HG03097 (cell line): Measurements from ENCODE around the gene ASTN2.
A peak's percentile ranks its signal among the peaks of the same experiment; 100 is the strongest.
"Not testable (repeated sequence)": the region's sequence is repeated elsewhere in the genome, so short reads cannot be mapped to it uniquely, and the experiment has no call there.

Experiments
- ATAC-seq: cut with Tn5 transposase; IDR thresholded peaks from one replicate; pipeline ENCODE4 v1.9.1; 2021; ENCODE audit not compliant: unreplicated experiment, low FRiP score

ASTN2 gene

DNA sequence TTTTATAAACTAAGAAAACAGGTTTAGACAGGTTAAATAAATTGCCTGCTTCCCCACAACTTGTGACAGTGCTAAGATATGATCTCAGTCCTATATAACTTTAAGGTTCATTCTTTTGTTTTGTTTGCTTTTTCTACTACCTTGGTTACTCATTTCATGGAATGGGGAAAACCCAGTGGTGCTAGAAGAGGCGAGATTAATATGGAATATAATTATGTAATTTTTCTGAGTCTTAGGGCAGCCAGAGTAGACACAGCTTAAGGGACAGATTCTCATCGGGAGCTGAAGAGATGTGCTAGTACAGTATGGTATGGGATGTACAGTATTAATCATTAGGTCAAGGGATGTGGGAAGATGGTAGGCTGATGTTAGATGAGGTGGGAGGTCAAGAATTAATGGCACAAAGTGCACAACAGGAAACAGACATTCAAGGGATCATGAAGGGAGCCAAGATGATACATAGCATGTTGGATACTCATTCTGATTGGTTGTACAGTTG lies 721.6 kb downstream of the ASTN2 start:
- no peak for ATAC-seq

DNA sequence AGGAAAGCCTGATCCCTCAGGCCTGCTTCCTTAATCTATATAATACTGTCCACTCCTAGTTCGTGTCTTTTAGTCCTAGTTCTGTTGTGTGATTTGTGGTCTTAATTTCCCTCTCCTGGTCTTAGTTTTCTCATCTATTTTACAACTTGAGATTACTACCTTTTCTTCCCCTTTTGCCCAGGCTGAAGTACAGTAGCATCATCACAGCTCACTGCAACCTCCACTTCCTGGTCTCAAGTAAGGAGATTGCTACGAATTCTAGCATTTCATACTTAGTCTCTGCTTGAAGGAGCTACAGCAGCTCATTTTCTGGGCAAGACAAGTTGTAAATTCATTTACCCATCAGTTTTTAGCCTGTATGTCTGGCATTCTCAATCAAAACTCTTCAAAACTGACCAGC lies 722.2 kb downstream of the ASTN2 start:
- ATAC-seq, result no peak

DNA sequence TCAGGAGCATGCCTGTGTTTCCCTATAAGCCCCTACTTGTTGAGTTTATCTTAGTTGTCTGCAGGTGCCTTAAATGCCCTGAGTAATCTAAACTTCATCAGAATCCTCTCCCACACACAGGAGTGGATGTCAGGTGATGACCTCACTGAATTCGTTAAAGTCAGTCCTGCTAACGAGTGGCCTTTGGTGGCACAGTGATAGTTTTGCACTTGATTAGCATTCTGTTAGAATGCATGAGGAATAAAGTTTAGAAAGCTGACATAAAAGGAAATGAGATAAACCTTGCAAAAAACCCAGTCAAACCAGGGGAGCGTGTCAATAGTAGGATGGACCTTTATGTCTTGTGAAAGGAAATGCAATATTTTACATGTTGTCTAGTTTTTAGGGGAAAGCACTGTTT lies 723.2 kb downstream of the ASTN2 start:
- ATAC-seq, result no peak

DNA sequence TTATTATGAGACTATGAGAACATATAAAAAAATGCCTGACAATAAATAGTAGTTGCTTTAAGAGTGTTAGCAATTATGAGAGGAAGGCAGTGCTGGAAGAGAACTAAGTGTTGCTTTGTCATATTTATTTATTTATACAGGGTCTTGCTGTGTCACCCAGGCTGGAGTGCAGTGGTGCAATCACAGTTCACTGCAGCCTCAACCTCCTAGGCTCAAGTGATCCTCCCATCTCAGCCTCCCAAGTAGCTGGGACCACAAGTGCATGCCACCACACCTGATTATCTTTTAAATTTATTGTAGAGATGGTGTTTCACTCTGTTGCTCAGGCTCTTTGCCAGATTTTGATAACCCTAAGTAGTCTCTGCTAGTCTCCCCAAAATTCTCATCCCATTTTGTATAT lies 724.1 kb downstream of the ASTN2 start:
- ATAC-seq, result not testable (repeated sequence)

DNA sequence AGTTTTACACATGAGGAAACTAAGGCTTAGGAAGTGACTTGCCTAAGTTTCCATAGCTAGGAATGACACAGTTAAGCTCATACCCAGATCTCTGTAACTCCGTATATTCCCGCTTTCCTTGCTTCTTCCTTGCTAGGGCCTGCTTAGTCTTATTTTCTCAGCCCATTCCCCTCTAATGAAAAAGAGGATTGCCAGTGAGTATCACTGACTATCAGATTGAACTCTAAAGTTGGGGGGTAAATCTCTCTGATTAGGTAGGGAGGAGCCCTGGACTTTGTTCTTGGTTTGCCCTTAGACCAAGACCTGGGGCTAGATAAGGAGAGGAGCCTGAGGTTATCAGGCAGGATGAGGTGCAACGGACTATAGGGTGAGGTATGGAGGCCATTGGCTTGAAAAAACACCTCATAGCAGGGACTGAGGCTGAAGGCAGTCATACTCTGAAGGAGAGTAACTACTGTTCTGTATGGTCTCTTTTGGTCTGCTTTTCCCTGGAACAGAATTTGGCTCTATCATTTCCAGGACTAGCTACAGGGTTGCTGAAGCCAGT lies 725.3 kb downstream of the ASTN2 start:
- ATAC-seq, result no peak

DNA sequence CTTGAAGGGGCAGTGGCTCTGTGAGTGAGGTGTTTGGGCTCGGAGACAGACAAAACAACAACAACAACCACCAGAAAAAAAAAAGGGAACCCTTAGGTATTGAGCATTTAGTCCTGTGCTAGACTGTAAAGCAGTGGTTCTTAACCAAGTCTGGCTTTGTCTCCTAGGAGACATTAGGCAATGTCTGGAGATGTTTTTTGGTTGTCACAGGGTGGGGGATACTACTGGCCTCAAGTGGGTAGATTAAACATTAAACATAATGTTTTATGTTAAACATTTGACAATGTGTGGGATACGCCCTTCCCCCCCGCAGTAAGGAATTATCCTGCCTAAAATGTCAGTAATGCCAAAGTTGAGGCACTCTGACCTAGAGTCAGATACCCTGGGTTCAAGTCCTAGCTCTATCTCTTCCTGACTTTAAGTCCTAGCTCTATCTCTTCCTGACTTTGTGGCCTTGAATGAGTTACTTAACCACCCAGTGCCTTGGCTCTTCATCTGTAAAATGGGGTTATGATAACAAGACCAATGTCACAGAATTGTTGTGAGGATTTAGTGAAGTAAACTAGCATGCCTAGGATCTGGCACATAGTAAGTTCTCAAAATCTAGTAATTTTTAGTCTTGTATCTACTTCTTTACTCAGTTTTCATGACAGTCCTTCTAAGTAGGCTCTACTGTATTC lies 725.9 kb downstream of the ASTN2 start:
- no peak for ATAC-seq

DNA sequence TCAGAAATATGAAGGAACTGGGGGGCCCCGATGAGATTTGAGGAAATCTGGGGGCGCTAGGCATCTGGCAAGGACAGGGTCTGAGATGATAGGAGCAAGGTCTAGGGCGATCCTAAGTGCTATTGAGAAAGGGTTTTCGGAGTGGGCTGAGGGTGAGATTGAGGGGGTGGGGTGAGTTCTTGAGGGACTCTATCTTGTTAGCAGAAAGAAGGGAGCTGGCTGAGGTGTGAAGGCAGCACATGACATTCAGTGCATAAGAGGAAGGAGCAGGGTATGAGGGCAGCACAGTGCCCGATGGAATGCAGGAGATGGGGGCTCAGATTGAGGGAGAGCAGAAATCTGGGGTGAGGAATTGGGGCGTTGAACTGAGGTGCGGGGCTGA lies 727.1 kb downstream of the ASTN2 start:
- ATAC-seq, result no peak

DNA sequence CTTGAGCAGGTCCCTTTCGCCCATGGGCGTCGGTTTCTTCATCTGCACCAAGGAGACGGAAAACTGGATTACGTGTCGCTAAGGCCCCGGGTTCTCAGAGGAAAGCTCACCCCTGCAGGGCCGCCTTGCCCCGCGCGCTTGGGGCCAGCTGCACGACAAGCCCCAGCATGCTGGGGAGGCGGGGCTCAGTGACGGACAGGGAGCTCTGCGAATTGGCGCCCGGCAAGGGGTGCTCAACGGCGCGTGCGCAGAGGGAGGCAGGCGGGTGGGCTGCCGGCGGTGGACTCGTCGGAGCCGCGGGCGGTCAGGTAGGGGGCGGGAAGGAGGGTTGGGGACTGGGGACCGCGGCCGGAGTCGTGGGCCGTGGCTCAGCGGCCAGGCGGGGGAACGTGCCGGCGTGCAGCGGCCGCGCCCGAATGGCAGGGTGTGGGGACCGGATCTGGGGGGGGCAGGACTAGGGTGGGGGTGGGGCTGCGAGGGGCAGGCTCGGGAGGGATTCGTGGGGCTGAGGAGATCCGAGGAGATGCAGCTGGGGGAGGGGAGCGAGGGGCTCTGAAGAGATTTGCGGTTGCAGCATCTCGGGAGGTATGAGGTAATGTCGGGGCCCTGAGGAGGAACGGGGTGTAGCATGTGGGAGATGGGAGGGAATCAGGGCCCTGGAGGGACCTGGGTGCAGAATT lies 727.6 kb downstream of the ASTN2 start, which contains the start of gene TRIM32:
TRIM32 (plus strand) TSS at position 232 of the 680 bp plus-strand sequence. CDS start 10,438 bp downstream, outside the sequence.
- ATAC-seq, result peak; percentile 100

DNA sequence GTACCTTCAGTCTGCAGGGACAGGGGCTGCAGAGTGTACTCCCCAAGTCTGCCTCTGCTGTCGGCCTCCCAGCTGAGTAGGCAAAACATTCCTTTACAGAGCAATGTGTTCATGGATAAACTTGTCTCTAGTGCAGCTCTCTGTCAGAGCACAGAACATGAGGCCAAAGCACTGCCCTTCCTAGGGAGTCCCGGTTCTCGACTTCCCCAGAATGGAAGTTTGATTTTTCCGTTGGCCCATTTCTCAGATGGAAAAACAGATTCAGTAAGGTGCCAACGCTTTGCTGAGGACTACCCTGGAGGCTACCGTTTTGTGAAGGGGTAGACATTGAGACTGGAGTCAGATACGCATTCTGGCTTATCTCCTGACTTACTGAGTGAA lies 728.2 kb downstream of the ASTN2 start:
- peak; percentile 36 for ATAC-seq

DNA sequence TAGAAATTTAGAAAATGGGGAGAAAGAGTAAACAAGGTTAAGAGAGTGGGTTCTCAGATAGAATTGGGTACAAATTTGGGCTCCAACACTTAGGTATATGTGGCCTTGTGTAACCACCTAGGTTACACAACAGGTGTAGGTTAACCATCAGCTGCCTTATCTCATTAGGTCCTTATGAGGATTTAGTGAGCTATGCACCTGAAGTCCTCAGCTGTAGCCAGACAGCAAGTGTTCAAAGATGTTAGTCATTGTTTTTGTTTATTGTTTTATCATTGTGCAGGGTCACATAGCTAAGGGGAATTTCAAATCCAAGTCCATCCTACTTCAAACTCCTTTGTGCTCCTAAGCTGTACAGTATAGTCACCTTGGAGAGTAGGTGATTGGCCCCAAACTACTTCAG lies 728.7 kb downstream of the ASTN2 start:
- no peak for ATAC-seq

DNA sequence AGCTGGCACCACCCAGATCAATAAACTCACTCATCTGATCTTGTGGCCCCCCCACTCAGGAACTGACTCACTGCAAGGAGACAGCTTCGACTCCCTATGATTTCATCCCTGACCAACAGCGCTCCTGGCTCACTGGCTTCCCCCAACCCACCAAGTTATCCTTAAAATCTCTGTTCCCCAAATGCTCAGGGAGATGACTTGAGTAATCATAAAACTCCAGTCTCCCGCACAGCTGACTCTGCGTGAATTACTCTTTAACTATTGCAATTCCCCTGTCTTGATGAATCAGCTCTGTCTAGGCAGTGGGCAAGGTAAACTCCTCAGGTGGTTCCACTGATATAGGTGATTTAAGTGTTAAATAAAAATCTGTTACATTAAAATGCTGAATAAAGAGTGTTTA lies 729.7 kb downstream of the ASTN2 start:
- ATAC-seq, result no peak

DNA sequence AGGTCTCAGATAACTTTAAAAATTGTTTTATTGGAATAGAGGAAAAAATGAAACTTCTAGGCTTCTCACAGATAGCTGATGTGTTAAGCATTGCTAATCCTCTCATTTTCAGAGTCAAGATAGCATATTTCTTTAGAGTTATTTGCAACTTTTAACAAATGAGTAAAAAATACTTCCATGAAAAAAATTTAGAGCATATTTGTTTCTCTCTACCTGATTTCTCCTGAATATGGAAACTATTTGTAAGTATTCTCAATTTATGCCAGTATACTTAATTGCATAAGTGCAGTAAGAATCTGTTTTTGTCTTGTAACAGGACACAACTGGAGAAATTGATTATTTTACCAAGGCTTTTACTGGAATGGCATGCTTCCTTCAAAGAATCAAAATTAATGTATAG lies 731.3 kb downstream of the ASTN2 start:
- ATAC-seq, result no peak

DNA sequence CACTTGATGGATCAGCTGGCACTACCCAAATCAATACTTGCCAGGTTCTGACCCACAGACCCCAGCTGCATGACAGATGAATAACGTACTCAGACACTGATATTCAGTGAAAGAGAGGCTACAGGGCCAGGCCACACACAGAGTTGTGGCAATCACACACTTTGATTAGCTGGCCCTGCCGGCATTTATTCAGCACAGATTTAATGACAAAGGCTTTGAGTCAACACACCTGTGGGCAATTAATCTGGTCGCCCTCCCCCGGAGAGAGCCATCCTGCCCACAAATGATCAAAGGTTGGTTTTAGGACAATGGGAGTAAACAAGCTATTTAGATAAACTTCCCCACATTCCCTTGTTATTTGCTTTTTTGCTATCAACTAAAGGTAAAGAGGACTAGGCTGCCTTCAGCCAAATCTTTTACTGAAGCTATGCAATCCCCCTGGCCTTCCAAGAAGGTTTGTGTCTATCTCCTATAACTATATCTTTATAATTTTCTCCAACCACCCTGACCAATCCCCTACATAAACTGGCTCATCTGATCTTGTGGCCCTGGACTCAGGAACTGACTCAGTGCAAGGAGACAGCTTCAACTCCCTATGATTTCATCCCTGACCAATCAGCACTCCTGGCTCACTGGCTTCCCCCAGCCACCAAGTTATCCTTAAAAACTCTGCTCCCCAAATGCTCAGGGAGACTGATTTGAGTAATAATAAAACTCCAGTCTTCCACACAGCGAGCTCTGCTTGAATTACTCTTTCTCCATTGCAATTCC lies 740.5 kb downstream of the ASTN2 start:
- ATAC-seq, result no peak

DNA sequence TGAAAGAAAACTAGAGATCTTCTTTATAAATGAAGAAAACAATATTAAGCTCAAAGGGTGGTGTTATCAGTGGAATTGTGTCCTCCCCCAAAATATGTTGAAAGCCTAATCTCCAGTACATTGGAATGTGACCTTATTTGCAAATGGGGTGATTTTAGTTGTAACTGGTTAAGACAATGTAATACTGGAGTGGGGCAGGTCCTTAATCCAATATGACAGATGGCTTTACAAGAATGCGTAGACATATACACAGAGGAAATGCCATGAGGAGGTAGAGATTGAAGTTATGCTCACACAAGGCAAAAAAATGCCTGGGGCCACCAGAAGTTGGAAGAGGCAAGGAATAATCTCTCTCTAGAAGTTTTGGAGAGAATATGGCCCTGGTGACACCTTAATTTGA lies 741.5 kb downstream of the ASTN2 start:
- ATAC-seq, result no peak

DNA sequence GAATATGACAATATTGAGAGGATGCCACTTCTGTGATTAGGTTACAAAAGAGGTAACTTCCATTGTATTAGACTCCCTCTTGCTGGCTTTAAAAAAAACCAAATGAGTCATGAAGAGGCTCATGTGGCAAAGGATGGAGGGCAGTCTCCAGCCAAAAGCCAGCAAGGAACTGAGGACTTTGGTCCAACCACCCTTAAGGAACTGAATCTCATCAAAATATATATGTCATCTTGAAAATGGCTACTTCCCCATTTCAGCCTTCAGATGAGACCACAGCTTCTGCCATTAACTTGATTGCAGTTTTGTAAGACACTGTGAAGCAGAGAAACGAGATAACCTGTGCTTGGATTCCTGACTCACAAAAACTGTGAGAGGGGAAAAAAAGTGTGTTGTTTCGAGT lies 743.3 kb downstream of the ASTN2 start:
- no peak for ATAC-seq

DNA sequence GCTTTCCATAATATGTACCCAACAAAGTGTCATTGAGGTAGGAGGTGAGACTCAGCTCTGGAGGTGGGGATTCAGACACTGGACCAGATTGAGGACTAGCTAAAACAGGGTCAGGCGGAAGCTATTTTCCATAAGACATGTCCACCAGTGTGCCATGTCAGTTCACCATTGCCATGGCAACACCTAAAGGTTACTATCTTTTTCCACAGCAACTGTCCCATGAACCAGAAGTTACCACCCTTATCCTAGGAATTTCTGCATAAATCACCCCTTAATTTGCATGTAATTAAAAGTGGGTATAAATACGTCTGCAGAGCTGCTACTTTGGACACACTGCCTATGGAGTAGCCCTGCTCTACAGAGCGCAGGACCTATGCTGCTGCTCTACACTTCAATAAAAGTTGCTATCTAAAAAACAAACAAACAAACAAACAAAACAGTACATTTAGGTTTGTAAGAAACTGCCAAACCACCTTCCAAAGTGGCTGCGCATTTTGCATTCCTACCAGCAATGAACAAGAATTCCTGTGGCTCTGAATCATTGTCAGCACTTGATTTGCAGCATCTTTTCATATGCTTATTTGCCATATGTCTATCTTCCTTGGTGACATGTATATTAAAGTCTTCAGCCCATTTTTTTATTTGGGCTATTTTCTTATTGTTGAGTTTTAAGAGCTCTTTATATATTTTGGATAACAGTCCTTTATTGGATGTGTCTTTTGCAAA lies 745.7 kb downstream of the ASTN2 start:
- ATAC-seq, result no peak

DNA sequence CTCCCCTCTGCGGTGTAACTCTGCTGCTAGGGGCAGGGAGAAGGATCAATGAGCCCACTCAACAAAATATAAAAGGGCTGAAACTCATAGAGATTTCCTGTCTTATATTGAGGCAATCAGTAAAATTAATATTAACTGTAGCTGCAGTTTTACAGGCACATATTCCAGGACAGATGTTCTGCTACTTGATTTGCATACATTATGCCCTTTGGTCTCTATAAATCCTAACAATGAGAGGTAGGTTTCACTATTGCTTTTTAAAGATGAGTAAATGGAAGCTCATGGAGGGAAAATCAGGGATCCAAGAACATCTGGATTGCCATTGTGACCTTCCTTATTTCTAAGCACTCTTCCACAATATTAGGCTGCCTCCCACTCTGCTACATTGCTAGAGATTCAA lies 751.3 kb downstream of the ASTN2 start:
- ATAC-seq, result no peak

DNA sequence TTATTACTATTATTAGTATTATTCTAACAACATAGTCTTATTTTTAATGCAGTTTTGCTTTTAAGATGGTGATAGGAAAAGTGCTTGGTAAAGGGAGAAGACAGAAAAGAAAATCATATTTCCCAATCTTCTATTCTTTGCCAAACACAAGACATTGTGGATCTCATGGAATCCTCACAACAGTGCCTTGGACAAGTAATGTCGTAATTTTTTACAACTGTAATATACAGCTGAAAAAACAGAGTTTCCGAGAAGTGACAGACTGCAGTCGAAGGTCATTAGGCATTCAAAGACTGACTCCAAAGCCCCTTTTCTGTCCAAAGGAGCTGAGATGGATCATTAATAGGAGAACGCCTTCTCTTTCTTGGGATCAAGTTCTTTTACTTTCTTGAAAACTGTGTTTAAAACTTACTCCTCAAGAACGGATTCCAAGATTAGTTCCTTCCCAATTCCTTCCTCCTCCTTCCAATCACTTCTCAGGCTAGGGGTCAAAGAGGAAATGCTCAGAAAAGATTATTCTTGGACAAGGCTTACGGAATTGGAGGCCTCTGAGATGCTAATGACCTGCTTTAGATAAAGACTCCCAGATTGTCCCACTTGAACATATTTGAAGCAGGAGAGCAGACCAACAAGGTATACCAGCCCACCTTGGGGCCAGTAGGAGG lies 752.1 kb downstream of the ASTN2 start:
- ATAC-seq, result no peak

DNA sequence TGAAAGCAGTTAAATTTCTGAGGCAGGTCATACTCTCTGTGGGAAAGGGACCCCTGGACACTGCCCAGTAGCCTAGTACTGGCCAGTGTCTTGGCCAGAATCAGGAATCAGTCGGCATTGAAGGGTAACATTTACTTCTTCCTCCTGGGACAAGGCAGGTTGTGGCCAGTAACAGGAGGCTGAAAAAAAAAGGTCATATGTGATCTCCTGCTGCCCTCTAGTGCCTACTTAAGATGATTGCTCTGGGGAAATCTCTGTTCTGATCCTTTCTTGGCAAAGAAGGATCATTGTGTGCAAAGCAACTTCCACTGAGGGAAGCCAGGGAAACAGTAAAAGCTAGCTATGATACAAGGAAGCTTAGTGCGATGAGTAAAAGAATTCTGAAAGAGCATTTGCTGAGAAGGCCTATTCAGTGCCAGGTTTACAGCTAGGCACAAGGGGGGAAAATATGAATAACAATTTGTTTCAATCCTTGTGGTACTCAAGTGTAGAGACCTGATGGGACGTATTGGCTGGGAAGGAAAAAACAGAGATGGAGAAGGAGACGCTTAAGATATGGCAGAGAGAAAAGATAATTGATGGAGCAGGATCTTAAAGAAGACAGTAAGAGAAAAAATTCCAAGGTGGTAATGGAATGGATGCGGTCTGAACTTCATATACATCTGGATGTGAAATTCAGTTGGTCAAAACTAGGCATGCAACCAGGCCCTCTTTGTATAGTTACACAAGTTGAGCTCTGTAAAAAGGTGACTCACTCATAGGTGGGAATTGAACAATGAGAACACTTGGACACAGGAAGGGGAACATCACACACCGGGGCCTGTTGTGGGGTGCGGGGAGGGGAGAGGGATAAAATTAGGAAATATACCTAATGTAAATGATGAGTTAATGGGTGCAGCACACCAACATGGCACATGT lies 753.6 kb downstream of the ASTN2 start:
- ATAC-seq, result no peak
